Measurements from ENCODE around the gene SETMAR.

Gene SETMAR

GRCh38 chr3:4350789-4351163, 47.6 kb downstream of the SETMAR start:
- no peak overlapping the region for H3K4me3 ChIP-seq (ENCODE audit: low read depth, low read length)
- DNase-seq (ENCODE audit: low read depth): peak; percentile 69

GRCh38 chr3:4351164-4351855, 48.1 kb downstream of the SETMAR start:
- no peak for DNase-seq (ENCODE audit: low read depth)
- H3K4me3 ChIP-seq (ENCODE audit: low read depth, low read length): no peak overlapping the region
- TF ChIP-seq POLR2A (IDR thresholded peaks at IDR 0.05; ENCODE audit: extremely low read depth, insufficient read length) (no peak), MYC (IDR thresholded peaks at IDR 0.05; ENCODE audit: low read depth, low read length) (no peak), CTCF (IDR thresholded peaks at IDR 0.05; ENCODE audit: low read depth, low read length) (no peak), MAX (IDR thresholded peaks at IDR 0.05; ENCODE audit: low read depth, low read length) (no peak)

More at GRCh38 chr3:4350789-4351163, 47.6 kb downstream of the SETMAR start:
- TF ChIP-seq MYC (IDR thresholded peaks at IDR 0.05; ENCODE audit: low read depth, low read length) (no peak), CTCF (IDR thresholded peaks at IDR 0.05; ENCODE audit: low read depth, low read length) (peak; percentile 52), MAX (IDR thresholded peaks at IDR 0.05; ENCODE audit: low read depth, low read length) (no peak)

GRCh38 chr3:4351872-4352271, 48.7 kb downstream of the SETMAR start:
- TF ChIP-seq CTCF (IDR thresholded peaks at IDR 0.05; ENCODE audit: low read depth, low read length) (no peak), MAX (IDR thresholded peaks at IDR 0.05; ENCODE audit: low read depth, low read length) (no peak), MYC (IDR thresholded peaks at IDR 0.05; ENCODE audit: low read depth, low read length) (no peak), POLR2A (IDR thresholded peaks at IDR 0.05; ENCODE audit: extremely low read depth, insufficient read length) (no peak)
- no peak overlapping the region for H3K4me3 ChIP-seq (ENCODE audit: low read depth, low read length)
- no peak for DNase-seq (ENCODE audit: low read depth)

- TF ChIP-seq POLR2A (IDR thresholded peaks at IDR 0.05; ENCODE audit: extremely low read depth, insufficient read length) (no peak), MYC (IDR thresholded peaks at IDR 0.05; ENCODE audit: low read depth, low read length) (no peak), MAX (IDR thresholded peaks at IDR 0.05; ENCODE audit: low read depth, low read length) (no peak), CTCF (IDR thresholded peaks at IDR 0.05; ENCODE audit: low read depth, low read length) (no peak)
- no peak for DNase-seq (ENCODE audit: low read depth)
- no peak overlapping the region for H3K4me3 ChIP-seq (ENCODE audit: low read depth, low read length)
These were observed 52.4 kb downstream of the SETMAR start for GRCh38 chr3:4355401-4356219.

GRCh38 chr3:4356220-4356540, 53.0 kb downstream of the SETMAR start:
- DNase-seq (ENCODE audit: low read depth): no peak
- no peak for TF ChIP-seq CTCF (IDR thresholded peaks at IDR 0.05; ENCODE audit: low read depth, low read length)
- TF ChIP-seq MAX (IDR thresholded peaks at IDR 0.05; ENCODE audit: low read depth, low read length): no peak
- no peak overlapping the region for H3K4me3 ChIP-seq (ENCODE audit: low read depth, low read length)
